Spleen (tissue), 7 donors: ENCODE data around the gene RP9.

Source experiments
- CTCF ChIP-seq, 11 experiments: fragments of 200-600 bp in 7 of 11; fragments of 450-650 bp in 4 of 11; sonication (generic) in 4 of 11; IDR thresholded peaks in 8 of 11; conservative IDR thresholded peaks in 3 of 11; 1 replicate in 7 of 11; 2 replicates in 4 of 11; pipeline versions ENCODE4 v1.4.0 to v1.8.0; 2016 to 2021; ENCODE audit warnings: antibody characterized with exemption in 11 of 11, inconsistent platforms in 4 of 11, mild to moderate bottlenecking in 1 of 11
- POLR2A ChIP-seq, 3 donors: fragments of 450-650 bp; IDR thresholded peaks; one replicate each; pipeline ENCODE4 v1.5.1; 2017; ENCODE audit warnings: antibody characterized with exemption in 3 of 3, mild to moderate bottlenecking in 1 of 3
- donor health status: DM: no; HTN: no; CAD: no; lungs with moderate emphysema.
- donor health status: DM: no; HTN: no; CAD: no.
- donor health status: DM: no; HTN: no; CAD: no.

DNA sequence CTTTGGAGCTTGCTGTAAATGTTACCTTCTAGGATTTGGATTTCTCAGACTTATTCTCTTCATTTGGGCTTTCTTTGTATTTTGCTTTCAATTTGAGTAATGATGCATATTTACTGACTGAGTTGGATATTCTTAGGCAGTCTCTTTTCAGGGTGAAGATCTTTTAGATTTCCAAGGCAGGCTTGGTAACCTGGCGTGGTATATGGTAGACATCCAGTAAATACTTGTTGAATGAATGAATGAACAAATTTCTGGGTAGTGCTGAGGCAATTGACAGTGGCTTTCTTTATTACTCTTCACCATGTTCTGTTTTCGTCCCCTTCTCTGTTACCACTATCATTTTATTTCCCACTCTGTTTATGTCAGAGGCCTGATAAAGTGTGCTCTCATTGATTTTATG is 47.2 kb upstream of the RP9 start:
- TF ChIP-seq CTCF (IDR thresholded peaks at IDR 0.05 in 8 of 11, conservative IDR thresholded peaks at IDR 0.05 in 3 of 11) (no peak), POLR2A (IDR thresholded peaks at IDR 0.05) (no peak)
